Panc1 (cell line): ENCODE data around the gene MIEN1. TPM values are rescaled to one million over a fixed set of nuclear protein-coding genes. Genes with fewer than 3 reads are reported as not detected.

ENCODE experiments used
- ATAC-seq: fragments of 200-7000 bp; cut with Tn5 transposase; 2 replicates; pipeline ENCODE4 v1.9.1; 2020; ENCODE audit warnings: mild to moderate bottlenecking, moderate library complexity
- BruUV-seq: library from RNA; stranded (reverse); fragments of 400-500 nt; replicated peaks from 2 replicates; lab custom pipeline; 2021; lab: Mats Ljungman, UMichigan
- CTCF ChIA-PET: fragments of 300-600 bp; sonication (Branson Sonifier 250); formaldehyde crosslinking; loops from one replicate; lab custom pipeline; 2022; ENCODE audit warnings: antibody characterized with exemption; lab: Charles Lee
- POLR2A ChIA-PET: fragments of 300-600 bp; sonication (Branson Sonifier 250); formaldehyde crosslinking; loops from one replicate; lab custom pipeline; 2022; ENCODE audit warnings: antibody characterized with exemption; lab: Charles Lee
- DNase-seq: peaks from one replicate; pipeline ENCODE4 v3.0.0-alpha.2; 2010; ENCODE audit warnings: low read depth, low spot score
- H3K27ac ChIP-seq: 2 replicates; pipeline ENCODE4 v1.5.1; 2011; ENCODE audit warnings: mild to moderate bottlenecking, low read length, inconsistent platforms
- H3K27me3 ChIP-seq: fragments of 200-500 bp; sonication (Bioruptor generic); 2 replicates; pipeline ENCODE4 v1.6.0; 2014; ENCODE audit warnings: low read length, inconsistent platforms; ENCODE audit not compliant: control insufficient read depth, insufficient read depth
- H3K36me3 ChIP-seq: fragments of 200-500 bp; sonication (Bioruptor generic); 2 replicates; pipeline ENCODE4 v1.5.1; 2014; ENCODE audit warnings: inconsistent platforms, mild to moderate bottlenecking, low read length, moderate library complexity; ENCODE audit not compliant: control insufficient read depth, insufficient read depth
- H3K4me1 ChIP-seq: 2 replicates; pipeline ENCODE4 v1.5.1; 2011; ENCODE audit warnings: inconsistent platforms, mild to moderate bottlenecking, low read length, moderate library complexity; ENCODE audit not compliant: control insufficient read depth, insufficient read depth
- H3K4me3 ChIP-seq, 2 experiments: 2 replicates each; pipeline ENCODE4 v1.5.1; 2011 to 2012; ENCODE audit warnings: low read depth in 2 of 2, low read length in 2 of 2, mild to moderate bottlenecking in 2 of 2, inconsistent platforms in 1 of 2, moderate library complexity in 1 of 2
- H3K9me3 ChIP-seq: fragments of 200-500 bp; sonication (Bioruptor generic); 2 replicates; pipeline ENCODE4 v1.5.1; 2014; ENCODE audit warnings: low read depth, mild to moderate bottlenecking, inconsistent platforms, low read length, moderate library complexity; ENCODE audit not compliant: control insufficient read depth, insufficient read depth
- POLR2AphosphoS5 ChIP-seq: IDR thresholded peaks from 2 replicates; pipeline ENCODE4 v1.6.1; 2012; ENCODE audit warnings: mild to moderate bottlenecking, low read depth, low read length, moderate library complexity
- SIN3A ChIP-seq: IDR thresholded peaks from 2 replicates; pipeline ENCODE4 v1.6.1; 2012; ENCODE audit warnings: low read depth, mild to moderate bottlenecking, low read length, moderate library complexity, borderline replicate concordance; ENCODE audit not compliant: insufficient read depth
- TCF7L2 ChIP-seq: IDR thresholded peaks from 2 replicates; pipeline ENCODE4 v1.6.1; 2011; ENCODE audit warnings: mild to moderate bottlenecking, low read depth, low read length, inconsistent platforms
- in situ Hi-C: cut with HindIII; loops from 2 replicates; pipeline ENCODE4 v1.10.0; 2016; ENCODE audit warnings: low sequenced_read_pairs, low pct_unique_long_range_greater_than_20kb
- intact Hi-C: fragments of 100-400 bp; cut with micrococcal nuclease; formaldehyde crosslinking; loops from one replicate; pipeline ENCODE4 v1.10.0; 2022; ENCODE audit not compliant: unreplicated experiment
- total RNA-seq: library from RNA; stranded (reverse); gene quantifications from one replicate; pipeline ENCODE4 v1.2.1, GENCODE V29; 2021; ENCODE audit not compliant: unreplicated experiment
- TF ChIP-seq, protein P1 (sequence below): fragments of 450-650 bp; IDR thresholded peaks from 2 replicates; pipeline ENCODE4 v1.5.1; 2017; ENCODE audit warnings: mild to moderate bottlenecking
- TF ChIP-seq, protein P2 (sequence below), 2 experiments: IDR thresholded peaks; 2 replicates each; pipeline ENCODE4 v1.6.1; 2011 to 2012; ENCODE audit warnings: low read depth in 2 of 2, control low read depth in 1 of 2, low read length in 1 of 2, mild to moderate bottlenecking in 1 of 2, moderate library complexity in 1 of 2; ENCODE audit not compliant: insufficient read depth in 1 of 2

MIEN1 gene
- total RNA-seq, 1 experiment from 2014 or later = 103 TPM

DNA sequence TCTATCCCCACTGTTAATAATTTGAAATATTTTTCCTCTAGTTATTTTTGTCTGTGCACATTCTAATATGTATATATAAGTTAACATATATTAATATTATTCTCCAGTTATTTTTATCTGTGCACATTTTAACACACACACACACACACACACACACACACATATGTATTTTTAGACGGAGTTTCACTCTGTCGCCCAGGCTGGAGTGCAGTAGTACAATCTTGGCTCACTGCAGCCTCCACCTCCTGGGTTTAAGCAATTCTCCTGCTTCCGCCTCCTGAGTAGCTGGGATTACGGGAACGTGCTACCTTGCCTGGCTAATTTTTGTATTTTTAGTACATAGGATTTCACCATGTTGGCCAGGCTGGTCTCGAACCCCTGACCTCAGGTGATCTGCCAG is 12.7 kb downstream of the MIEN1 start:
- BruUV-seq = no TSS peak
- TF ChIP-seq, protein P1, sequence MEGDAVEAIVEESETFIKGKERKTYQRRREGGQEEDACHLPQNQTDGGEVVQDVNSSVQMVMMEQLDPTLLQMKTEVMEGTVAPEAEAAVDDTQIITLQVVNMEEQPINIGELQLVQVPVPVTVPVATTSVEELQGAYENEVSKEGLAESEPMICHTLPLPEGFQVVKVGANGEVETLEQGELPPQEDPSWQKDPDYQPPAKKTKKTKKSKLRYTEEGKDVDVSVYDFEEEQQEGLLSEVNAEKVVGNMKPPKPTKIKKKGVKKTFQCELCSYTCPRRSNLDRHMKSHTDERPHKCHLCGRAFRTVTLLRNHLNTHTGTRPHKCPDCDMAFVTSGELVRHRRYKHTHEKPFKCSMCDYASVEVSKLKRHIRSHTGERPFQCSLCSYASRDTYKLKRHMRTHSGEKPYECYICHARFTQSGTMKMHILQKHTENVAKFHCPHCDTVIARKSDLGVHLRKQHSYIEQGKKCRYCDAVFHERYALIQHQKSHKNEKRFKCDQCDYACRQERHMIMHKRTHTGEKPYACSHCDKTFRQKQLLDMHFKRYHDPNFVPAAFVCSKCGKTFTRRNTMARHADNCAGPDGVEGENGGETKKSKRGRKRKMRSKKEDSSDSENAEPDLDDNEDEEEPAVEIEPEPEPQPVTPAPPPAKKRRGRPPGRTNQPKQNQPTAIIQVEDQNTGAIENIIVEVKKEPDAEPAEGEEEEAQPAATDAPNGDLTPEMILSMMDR = no peak
- TF ChIP-seq POLR2AphosphoS5 = no peak
- TF ChIP-seq, protein P2, sequence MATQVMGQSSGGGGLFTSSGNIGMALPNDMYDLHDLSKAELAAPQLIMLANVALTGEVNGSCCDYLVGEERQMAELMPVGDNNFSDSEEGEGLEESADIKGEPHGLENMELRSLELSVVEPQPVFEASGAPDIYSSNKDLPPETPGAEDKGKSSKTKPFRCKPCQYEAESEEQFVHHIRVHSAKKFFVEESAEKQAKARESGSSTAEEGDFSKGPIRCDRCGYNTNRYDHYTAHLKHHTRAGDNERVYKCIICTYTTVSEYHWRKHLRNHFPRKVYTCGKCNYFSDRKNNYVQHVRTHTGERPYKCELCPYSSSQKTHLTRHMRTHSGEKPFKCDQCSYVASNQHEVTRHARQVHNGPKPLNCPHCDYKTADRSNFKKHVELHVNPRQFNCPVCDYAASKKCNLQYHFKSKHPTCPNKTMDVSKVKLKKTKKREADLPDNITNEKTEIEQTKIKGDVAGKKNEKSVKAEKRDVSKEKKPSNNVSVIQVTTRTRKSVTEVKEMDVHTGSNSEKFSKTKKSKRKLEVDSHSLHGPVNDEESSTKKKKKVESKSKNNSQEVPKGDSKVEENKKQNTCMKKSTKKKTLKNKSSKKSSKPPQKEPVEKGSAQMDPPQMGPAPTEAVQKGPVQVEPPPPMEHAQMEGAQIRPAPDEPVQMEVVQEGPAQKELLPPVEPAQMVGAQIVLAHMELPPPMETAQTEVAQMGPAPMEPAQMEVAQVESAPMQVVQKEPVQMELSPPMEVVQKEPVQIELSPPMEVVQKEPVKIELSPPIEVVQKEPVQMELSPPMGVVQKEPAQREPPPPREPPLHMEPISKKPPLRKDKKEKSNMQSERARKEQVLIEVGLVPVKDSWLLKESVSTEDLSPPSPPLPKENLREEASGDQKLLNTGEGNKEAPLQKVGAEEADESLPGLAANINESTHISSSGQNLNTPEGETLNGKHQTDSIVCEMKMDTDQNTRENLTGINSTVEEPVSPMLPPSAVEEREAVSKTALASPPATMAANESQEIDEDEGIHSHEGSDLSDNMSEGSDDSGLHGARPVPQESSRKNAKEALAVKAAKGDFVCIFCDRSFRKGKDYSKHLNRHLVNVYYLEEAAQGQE (IDR thresholded peaks at IDR 0.05; ENCODE audit: insufficient read depth in 1 of 2, low read depth in 2 of 2, low read length in 1 of 2) = no peak
- TF ChIP-seq TCF7L2 = no peak
- no peak for TF ChIP-seq SIN3A
- in situ Hi-C loops = no loop called here
- no peaks in the 10 kb centered on the region for H3K27me3 ChIP-seq
- intact Hi-C loops = no loop called here
- no peak overlapping the region for H3K27ac ChIP-seq
- no peaks in the 10 kb centered on the region for H3K9me3 ChIP-seq
- H3K4me1 ChIP-seq = no peaks in the 10 kb centered on the region
- ATAC-seq (no peak), DNase-seq (no peak)
- H3K36me3 ChIP-seq = no peaks in the 10 kb centered on the region
- H3K4me3 ChIP-seq = no peak overlapping the region
- ChIA-PET CTCF (no interaction called here), POLR2A (no interaction called here)

DNA sequence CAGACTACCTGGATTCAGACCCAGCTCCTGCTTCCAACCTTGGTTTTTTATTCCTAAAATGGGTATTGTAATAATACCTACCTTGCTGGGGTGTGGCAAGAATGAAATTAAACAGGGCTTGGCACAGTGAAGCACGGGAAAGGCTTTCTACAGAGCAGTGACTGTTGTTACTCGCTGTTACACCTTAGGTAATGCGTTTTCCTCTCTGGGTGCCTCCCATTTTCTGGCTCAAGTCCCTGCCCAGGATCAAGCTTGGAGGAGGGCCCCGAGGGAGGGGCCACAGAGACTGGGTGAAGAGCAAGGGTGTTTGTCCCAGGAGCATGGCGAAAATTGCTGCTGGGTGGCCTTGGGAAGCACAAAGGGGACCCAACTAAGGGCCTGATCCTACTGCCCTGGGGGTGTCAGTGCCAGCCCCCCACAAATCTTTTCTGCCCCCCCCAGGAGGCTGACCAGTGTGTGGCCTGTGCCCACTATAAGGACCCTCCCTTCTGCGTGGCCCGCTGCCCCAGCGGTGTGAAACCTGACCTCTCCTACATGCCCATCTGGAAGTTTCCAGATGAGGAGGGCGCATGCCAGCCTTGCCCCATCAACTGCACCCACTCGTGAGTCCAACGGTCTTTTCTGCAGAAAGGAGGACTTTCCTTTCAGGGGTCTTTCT is 13.3 kb downstream of the MIEN1 start:
- CTCF ChIA-PET = no interaction called here
- Histone ChIP-seq H3K27me3 (no peaks in the 10 kb centered on the region), H3K9me3 (no peaks in the 10 kb centered on the region), H3K36me3 (no peaks in the 10 kb centered on the region), H3K4me1 (no peaks in the 10 kb centered on the region), H3K27ac (no peak overlapping the region), H3K4me3 (no peak overlapping the region)
- intact Hi-C loops = no loop called here
- POLR2A ChIA-PET = no interaction called here
- ATAC-seq = peak; percentile 45; the same call in 1 of the 2 replicates
- TF ChIP-seq, protein P2 (IDR thresholded peaks at IDR 0.05; ENCODE audit: insufficient read depth in 1 of 2, low read depth in 2 of 2, low read length in 1 of 2) = no peak
- TF ChIP-seq SIN3A (no peak), POLR2AphosphoS5 (no peak), TCF7L2 (no peak)
- TF ChIP-seq, protein P1 = no peak
- no TSS peak for BruUV-seq
- in situ Hi-C loops = no loop called here
- no peak for DNase-seq
